NB4 (cell line): ENCODE measurements around the gene RSPH6A.

ENCODE experiments used
- CTCF ChIP-seq: IDR thresholded peaks from one replicate; pipeline ENCODE4 v1.5.1; 2012; ENCODE audit warnings: low read depth, low read length
- MAX ChIP-seq: IDR thresholded peaks from 2 replicates; pipeline ENCODE4 v1.6.1; 2011; ENCODE audit warnings: low read depth, low read length
- MYC ChIP-seq: IDR thresholded peaks from 2 replicates; pipeline ENCODE4 v1.6.1; 2011; ENCODE audit warnings: low read depth, low read length
- POLR2A ChIP-seq: IDR thresholded peaks from 2 replicates; pipeline ENCODE4 v1.6.1; 2011; ENCODE audit warnings: mild to moderate bottlenecking; ENCODE audit not compliant: insufficient read length; ENCODE audit errors: extremely low read depth

- TF ChIP-seq CTCF (no peak), POLR2A (no peak), MAX (no peak), MYC (no peak)
These were observed 61.6 kb downstream of the RSPH6A start for GRCh38 chr19:45753548-45753947.
